GM08714 (cell line): Measurements from ENCODE around the gene RAB19.
A peak's percentile ranks its signal among the peaks of the same experiment; 100 is the strongest.

Source experiments
- H3K4me3 ChIP-seq: fragments of 200-500 bp; sonication (Bioruptor generic); 2 replicates; pipeline ENCODE4 v1.5.1; 2014; ENCODE audit warnings: mild to moderate bottlenecking, low read length, inconsistent platforms
- ZNF274 ChIP-seq: IDR thresholded peaks from 2 replicates; pipeline ENCODE4 v1.6.1; 2012; ENCODE audit warnings: mild to moderate bottlenecking, low read depth, low read length

RAB19 gene, protein sequence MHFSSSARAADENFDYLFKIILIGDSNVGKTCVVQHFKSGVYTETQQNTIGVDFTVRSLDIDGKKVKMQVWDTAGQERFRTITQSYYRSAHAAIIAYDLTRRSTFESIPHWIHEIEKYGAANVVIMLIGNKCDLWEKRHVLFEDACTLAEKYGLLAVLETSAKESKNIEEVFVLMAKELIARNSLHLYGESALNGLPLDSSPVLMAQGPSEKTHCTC

DNA sequence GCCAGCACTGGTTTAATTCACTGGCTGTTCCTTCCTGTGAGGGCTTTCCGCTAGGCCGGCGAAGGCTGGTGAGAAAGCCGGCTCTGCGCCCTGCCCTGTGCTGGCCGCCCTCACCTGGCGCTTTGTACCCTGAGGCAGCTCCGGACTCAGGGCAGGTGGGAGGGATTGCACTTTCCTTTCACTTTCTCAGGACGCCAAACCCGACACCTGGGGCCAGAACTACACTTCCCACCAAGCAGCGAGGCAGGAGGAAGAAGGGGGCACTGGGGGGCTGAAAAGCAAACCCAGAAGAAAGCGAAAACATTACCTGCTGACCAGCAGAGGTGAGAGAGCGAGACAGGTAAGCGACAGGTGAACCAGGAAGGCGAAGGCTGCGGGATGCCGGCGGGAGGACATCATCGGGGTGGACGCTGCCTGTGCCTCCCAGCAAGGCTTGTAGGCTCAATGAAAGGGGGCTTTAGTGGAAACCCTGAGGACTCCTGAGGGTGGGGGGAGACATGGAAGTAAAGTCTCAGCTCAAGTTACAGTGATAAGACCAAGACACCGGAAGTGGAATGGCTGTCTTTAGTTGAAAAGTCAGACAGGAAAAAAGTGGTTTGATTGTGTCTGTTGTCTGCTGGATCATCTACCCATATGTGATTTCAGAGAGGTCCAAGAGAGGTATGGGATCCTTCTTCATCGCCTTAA, at the start of gene RAB19:
Gene RAB19, plus strand, starts transcription at position 181 of the 687 bp plus-strand sequence. CDS start 3,589 bp downstream, outside the sequence.
- no peak for TF ChIP-seq ZNF274
- H3K4me3 ChIP-seq: peak within 1 kb of the TSS; percentile 39; the same call in 1 of the 2 replicates

DNA sequence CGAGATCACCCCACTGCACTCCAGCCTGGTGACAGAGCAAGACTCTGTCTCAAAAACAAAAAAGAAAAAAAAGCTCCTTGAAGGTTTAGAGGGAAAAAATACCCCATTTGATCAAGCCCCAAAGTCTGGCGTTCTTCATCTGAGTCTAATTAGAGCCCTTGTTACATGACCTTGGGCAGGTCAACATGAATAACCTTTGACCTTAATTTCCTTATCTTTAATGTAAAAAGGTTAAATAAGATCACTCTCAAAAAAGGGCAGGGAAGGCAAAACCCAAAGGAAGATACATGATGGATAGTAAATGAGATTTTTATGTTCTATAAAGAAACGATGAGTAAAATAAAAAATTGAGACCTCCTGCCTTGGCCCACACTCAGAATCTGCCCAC, 45.8 kb upstream of the RAB19 start:
- TF ChIP-seq ZNF274: no peak
- no peak overlapping the region for H3K4me3 ChIP-seq

DNA sequence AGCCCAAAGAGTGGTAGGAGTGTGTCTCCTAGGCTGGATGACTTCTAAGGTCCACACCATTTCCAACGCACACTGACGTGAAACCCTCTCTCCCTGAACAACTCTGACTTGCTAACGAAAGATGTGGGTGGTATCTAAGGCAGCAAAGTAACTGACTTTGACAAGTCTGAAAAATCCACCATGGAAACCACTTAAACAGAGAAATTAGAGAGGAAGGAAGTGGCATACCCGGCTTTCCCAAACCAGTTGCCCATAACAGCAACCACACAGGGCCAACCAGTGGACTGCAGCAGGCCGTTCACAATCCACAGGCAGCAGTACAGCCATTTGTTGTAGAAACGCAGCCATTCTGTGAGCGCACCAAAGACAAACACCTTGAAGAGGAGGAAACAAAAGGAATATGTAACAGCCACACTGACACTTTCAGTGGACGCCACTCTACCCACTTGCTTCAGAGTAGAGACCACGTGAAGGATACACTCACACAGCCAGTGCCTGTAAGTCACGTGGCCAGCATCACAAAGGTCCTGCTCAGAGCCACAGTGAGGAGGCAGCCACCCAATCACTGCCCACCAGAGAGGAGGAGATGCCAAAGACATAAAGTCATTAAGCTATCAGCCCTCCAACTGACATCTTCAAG, 45.3 kb upstream of the RAB19 start:
- no peak for TF ChIP-seq ZNF274
- H3K4me3 ChIP-seq: no peak overlapping the region

DNA sequence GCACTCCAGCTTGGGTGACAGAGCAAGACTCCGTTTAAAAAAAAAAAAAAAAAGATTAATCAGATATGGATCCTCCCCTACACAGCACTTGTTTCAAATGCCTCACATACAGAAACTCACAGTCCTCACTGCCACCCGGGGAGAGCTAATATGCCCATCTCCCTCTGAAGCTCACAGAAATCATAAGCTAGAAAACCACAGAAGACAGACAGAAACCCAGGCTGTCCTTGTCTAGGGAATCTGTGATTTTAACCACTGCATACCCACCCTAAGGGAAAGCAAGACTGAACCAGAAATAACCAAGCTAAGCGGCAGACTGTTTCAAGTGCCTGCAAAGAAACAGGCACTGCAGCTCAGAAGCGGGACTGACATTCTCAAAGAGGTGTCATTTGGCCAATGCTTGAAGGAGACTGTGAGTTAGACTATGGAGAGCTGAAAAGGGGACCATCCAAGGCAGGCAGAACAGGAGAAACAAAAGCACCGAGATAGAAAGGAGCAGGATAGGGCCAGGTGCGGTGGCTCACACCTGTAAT, 43.1 kb upstream of the RAB19 start:
- no peak for TF ChIP-seq ZNF274
- H3K4me3 ChIP-seq: no peak overlapping the region

DNA sequence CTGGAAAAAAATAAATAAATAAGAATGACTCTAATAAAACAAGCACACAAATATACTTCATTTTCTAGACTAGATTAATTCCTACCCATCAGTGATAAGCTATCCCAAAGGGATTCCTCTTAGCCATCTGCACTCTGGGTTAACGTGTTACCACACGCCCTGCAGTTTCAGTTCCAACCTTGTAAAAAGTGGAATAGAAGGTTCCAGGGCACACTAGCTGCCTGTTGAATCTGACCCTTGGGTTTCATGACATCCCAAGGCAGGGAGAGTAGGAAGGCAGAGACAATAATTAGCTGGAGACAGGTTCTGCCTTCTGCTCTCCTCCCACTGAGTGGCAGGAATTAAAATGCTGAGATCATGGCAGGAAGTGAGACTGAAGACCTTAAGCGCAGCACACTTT, 39.0 kb upstream of the RAB19 start:
- TF ChIP-seq ZNF274: no peak
- H3K4me3 ChIP-seq: no peak overlapping the region

DNA sequence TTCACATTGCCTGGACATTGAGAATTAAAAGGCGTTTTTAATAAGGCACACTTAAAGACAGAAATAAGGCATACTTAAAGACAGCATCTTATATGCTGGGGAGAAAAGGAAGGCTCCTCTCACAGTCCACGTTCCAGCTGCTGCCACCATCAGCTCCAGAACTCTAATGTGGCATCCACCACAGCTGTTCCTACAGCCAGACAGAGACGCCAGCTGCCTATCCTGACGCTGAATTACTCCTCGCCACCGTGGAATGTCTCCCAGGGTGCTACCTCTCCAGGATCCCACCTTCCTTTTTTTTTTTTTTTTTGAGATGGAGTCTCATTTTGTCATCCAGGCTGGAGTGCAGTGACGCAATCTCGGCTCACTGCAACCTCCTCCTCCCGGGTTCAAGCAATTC, 36.3 kb upstream of the RAB19 start:
- no peak for TF ChIP-seq ZNF274
- no peak overlapping the region for H3K4me3 ChIP-seq

DNA sequence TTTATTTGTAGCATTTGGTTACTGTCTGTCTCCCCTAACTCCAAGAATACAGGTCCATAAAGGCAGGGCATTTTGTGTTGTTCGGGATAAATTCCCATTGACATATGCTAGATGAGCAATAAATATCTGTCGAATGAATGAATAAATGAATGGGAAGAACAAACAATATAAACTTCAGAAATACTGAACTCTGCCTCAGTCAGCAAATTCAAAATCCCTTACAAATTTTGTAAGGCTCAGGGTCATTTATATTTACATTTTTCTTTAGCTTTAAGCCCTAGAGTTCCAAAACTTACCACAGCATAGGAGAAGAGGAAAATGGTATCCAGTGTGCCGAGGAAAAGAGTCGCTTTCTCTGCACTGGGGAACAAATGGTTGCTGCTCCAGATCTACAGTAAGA, 34.6 kb upstream of the RAB19 start:
- no peak for TF ChIP-seq ZNF274
- H3K4me3 ChIP-seq: no peak overlapping the region

DNA sequence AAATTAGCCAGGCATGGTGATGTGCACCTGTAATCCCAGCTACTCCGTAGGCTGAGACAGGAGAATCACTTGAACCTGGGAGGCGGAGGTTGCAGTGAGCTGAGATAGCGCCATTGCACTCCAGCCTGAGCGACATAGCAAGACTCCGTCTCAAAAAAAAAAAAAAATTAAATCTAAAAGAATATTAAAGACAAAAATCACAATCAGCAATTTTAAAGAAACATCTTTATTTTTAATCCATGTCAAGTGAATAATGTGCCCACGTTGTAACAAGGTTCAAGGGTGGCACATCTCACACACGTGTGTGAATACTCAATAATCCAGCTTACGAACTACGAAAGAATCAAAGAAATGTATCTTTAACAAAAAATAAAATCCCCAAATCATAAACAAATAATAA, 28.5 kb upstream of the RAB19 start:
- no peak overlapping the region for H3K4me3 ChIP-seq
- TF ChIP-seq ZNF274: no peak

DNA sequence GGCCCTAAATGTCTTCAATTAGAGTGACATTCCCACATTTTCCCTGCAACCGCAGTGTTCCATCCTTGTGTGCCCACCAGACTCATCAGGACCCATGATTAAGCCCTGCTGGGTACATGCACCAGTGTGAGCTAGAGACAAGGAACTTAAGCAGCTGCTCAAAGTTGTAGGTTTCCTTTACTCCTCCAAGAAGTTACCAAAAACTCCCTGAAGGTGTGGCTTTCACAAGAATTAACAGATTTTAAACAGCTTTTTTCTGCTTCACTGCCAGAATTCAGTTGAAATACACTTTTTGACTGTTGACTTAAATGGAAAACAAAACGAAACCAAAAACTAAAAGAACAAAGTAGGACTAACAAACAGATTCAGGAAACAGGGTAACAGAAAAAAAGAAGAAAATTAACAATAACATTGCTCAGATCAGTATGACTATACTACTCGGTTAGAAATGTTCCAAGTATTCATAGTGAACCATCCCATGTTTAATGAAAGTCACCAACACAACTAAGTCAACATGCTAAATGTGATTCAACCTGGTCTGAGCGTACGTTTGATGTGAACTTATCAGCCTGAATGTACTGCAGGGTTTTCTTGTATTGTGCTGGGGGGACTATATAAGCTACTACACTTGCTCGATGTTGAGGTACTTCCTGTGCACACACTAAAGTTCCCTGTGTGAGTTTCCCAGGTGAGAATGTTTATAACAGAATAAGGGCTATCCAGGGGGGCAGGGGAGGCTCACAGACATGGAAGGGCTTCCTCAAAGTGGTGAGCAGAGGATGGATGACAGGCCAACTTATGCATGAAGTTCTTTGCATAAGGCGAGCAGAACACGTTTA, 27.7 kb upstream of the RAB19 start:
- TF ChIP-seq ZNF274: no peak
- H3K4me3 ChIP-seq: peak overlapping the region; percentile 26; the same call in 1 of the 2 replicates

DNA sequence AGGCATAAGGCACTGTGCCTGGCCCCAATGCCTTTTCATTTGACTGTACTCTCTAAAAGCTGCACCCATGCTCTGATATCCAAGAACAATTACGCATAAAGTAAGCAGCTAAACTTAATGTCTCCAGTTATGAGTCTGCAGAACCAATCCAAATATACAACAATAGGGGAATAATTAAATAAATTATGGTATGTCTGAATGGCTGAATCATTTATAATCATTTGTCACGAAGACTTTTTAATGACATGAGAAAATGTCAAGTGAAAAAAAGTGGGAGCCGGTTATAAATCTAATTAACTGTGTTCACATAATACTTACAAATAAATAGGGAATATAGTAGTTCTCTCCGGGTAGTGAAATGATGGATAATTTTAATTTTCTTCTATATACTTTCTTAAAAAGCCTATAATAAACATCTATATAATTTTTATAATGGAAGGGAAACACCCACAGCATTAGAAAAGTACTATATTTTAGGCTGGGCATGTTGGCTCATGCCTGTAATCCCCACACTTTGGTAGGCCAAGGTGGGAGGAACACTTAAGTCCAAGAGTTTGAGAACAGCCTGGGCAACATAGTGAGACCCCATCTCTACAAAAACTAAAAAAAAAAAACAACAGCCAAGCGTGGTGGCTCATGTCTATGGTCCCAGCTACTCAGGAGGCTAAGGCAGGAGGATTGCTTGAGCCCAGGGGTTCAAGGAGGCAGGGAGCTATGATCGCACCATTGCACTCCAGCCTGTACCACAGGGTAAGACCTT, 19.7 kb upstream of the RAB19 start:
- no peak overlapping the region for H3K4me3 ChIP-seq
- no peak for TF ChIP-seq ZNF274

DNA sequence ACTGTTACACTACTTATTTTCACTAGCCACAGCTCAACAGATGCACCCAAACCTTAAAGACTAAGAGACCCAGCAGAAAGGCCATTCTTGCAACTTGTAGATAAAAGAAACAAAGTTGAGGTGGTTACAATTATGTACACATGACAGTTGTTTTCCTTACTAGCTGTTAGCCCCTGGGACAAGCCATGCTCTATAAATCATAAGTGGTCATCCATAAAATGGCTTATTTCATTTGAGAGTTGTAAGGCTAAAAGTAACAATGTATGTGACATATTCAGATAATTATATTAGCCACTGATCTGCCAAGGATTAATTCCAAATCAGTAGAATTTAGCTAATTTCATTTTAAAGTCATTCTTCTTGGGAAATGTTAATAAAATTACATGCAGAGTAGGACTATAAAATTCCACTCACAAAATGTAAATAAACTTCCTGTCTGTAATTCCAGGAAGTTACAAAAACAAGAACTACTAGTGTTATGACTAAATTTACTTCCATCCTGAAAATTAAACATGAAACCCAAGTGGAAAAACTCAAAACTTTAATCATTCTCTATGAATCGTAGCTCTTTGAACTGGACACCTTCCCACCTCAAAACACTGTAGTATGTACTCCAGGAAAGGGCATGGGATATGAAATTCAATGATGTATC, 18.8 kb upstream of the RAB19 start:
- no peak for TF ChIP-seq ZNF274
- no peak overlapping the region for H3K4me3 ChIP-seq

DNA sequence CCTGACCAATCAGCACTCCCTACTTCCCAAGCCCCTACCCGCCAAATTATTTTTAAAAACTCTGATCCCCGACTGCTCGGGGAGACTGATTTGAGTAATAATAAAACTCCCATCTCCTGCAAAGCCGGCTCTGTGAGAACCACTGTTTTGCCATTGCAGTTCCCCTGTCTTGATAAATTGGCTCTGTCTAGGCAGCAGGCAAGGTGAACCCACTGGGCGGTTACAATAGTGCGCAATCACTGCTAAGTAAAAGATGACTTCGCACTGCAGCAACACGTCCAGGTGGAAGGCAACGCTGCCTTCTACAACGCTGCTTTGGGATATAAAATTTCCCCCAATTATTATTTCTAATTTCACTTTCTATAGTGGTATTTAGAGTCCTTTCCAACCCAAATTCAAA, 14.4 kb upstream of the RAB19 start:
- no peak for TF ChIP-seq ZNF274
- H3K4me3 ChIP-seq: no peak overlapping the region

DNA sequence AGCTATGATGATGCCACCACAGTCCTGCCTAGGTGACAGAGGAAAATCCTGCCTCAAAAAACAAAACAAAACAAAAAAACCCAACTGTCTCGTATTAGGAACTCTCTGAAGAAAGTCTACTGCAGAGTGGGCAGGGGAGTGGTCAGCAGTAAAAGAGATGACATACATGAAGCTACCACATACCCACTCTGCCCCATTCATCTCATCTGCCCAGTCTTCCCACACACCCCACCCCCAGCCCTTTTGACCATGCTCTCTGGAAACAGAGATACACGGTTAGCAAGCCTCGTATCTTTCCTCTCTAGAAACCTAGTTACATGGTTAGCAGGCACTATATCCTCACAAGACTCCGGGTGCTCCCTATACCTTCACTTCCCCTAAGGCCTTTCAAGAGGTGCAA, 13.8 kb upstream of the RAB19 start:
- no peak for TF ChIP-seq ZNF274
- H3K4me3 ChIP-seq: no peak overlapping the region; the same call in 1 of the 2 replicates
